Loucy (cell line): ENCODE data around the gene SCOC.

ENCODE experiments used
- EZH2phosphoT487 ChIP-seq: fragments of 200-600 bp; IDR thresholded peaks from 2 replicates; pipeline ENCODE4 v1.6.1; 2018; ENCODE audit warnings: antibody characterized with exemption, mild to moderate bottlenecking, moderate library complexity, borderline replicate concordance
- TF ChIP-seq, protein P1 (sequence below): fragments of 200-600 bp; sonication (generic); conservative IDR thresholded peaks from 2 replicates; pipeline ENCODE4 v1.5.1; 2014; ENCODE audit warnings: mild to moderate bottlenecking, antibody characterized with exemption, low read length

DNA sequence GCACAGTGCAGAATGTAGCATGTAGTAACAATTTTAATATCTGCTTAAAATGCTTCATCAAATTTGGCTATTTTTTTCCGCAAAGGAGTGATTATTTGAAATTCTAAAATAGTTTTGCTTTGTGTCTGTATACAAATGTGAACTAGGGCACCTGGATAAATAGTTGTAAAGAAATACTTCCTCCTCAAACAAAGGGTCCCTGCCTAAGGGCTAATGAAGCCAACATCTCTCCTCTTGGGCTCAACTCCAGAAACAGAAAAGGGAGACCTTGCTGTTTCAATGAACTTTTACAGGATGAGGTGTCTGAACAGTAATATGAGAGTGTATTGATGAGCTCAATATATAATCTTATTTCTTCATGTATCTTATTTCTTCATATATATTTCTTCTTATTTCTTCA, 30.8 kb upstream of the SCOC start:
- TF ChIP-seq, protein P1, sequence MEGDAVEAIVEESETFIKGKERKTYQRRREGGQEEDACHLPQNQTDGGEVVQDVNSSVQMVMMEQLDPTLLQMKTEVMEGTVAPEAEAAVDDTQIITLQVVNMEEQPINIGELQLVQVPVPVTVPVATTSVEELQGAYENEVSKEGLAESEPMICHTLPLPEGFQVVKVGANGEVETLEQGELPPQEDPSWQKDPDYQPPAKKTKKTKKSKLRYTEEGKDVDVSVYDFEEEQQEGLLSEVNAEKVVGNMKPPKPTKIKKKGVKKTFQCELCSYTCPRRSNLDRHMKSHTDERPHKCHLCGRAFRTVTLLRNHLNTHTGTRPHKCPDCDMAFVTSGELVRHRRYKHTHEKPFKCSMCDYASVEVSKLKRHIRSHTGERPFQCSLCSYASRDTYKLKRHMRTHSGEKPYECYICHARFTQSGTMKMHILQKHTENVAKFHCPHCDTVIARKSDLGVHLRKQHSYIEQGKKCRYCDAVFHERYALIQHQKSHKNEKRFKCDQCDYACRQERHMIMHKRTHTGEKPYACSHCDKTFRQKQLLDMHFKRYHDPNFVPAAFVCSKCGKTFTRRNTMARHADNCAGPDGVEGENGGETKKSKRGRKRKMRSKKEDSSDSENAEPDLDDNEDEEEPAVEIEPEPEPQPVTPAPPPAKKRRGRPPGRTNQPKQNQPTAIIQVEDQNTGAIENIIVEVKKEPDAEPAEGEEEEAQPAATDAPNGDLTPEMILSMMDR, result no peak
- no peak for TF ChIP-seq EZH2phosphoT487
